Measurements from ENCODE around the gene CALCOCO1. TPM values are rescaled to one million over a fixed set of nuclear protein-coding genes. Genes with fewer than 3 reads are reported as not detected.

CALCOCO1 gene
- total RNA-seq, 1 experiment from 2014 or later, result 88.9 TPM

DNA sequence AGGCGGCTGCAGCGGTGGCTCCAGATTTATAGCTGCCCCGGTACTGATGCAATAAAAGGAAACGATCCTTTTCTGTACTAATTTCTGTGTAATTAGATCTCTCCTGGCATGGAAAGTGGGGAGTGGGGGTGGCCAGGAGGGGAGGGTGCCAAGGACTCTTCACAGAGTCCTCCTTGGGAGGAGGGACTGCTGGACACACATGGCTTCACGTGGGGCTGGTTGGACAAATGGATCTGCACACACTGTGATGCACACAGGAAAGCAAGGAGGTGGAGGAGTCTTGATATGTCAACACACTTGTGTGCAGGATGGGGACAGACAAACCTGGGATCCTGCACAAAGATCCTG is 27.6 kb downstream of the CALCOCO1 start:
- POLR2A ChIA-PET (ENCODE audit: unreplicated experiment), result no interaction called here
- BruUV-seq (replicated peaks), result no TSS peak
- Histone ChIP-seq H3K27ac (no peak overlapping the region), H3K27me3 (ENCODE audit: insufficient read depth, low read depth) (peaks cover 15% of the 10 kb centered on the region), H3K4me2 (no peak overlapping the region), H3F3A (ENCODE audit: insufficient read depth, low read depth) (0 out of 2 replicates have a peak, but pooled peaks cover 4% of the 10 kb centered on the region), H3K9me2 (ENCODE audit: insufficient read depth) (no peaks in the 10 kb centered on the region), H2AFZ (no peak overlapping the region), H3K79me2 (ENCODE audit: low read depth) (no peaks in the 10 kb centered on the region), H4K20me1 (ENCODE audit: insufficient read depth) (no peaks in the 10 kb centered on the region), H3K36me3 (ENCODE audit: low read depth) (no peaks in the 10 kb centered on the region), H3K4me3 (no peak overlapping the region), H3K9me3 (ENCODE audit: insufficient read depth, low read depth) (no peaks in the 10 kb centered on the region), H3K4me1 (replicated peaks; ENCODE audit: insufficient read depth) (peaks cover 10% of the 10 kb centered on the region; the same call in 1 of the 2 replicates)
- TF ChIP-seq EZH2 (IDR thresholded peaks at IDR 0.05; ENCODE audit: low read depth), result no peak
- TF ChIP-seq, protein P1, sequence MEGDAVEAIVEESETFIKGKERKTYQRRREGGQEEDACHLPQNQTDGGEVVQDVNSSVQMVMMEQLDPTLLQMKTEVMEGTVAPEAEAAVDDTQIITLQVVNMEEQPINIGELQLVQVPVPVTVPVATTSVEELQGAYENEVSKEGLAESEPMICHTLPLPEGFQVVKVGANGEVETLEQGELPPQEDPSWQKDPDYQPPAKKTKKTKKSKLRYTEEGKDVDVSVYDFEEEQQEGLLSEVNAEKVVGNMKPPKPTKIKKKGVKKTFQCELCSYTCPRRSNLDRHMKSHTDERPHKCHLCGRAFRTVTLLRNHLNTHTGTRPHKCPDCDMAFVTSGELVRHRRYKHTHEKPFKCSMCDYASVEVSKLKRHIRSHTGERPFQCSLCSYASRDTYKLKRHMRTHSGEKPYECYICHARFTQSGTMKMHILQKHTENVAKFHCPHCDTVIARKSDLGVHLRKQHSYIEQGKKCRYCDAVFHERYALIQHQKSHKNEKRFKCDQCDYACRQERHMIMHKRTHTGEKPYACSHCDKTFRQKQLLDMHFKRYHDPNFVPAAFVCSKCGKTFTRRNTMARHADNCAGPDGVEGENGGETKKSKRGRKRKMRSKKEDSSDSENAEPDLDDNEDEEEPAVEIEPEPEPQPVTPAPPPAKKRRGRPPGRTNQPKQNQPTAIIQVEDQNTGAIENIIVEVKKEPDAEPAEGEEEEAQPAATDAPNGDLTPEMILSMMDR (conservative IDR thresholded peaks at IDR 0.05), result no peak
- CTCF ChIA-PET, result interaction anchor here (0.6 to 0.7 kb wide), 3 partner anchors 46 to 376 kb away, joined by 3 to 6 read pairs (median 3); no protein-coding TSS in a partner anchor
- DNase-seq, result no peak
- intact Hi-C loops (cut with micrococcal nuclease; ENCODE audit: unreplicated experiment), result loop anchor here (2.0 to 5.0 kb wide), 4 partner anchors 288 to 501 kb away; partner anchors contain the start of genes HOXC10 and HOXC8

DNA sequence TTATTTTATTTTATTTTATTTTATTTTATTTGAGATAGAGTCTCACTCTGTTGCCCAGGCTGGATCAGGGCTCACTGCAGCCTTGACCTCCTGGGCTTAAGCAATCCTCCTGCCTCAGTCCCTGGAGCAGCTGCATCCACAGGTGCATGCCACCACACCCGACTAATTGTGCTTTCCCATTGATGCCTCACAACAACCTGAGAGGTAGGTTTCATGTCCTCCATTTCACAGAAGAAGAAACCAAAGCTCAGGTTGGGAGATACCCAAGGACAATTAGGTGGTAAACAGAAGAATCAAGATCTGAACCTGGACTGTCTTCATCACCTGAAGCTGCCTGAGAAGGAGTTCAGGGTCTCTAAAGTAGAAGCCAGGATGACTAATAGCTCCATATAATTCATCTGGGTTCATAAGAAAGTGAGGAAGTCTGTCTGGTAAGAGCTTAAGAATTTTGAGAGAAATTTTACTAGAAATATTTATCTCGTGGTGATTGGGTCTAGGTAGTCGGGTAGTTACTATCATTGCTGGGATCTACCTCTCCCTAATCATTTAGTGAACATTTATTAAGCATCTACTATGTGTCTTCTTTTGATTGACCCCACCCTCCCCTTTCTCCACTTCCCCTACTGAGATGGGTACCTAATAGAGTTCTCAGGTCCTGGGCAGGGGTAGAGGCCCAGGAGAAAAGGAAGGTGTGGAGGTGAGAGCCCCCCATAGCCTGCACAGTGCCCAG is 28.1 kb downstream of the CALCOCO1 start:
- H3K9me3 ChIP-seq (ENCODE audit: insufficient read depth, low read depth), result no peaks in the 10 kb centered on the region
- no peak for DNase-seq
- ChIA-PET CTCF (interaction anchor here (0.6 kb wide), 3 partner anchors 95 to 376 kb away, joined by 3 to 4 read pairs (median 3); no protein-coding TSS in a partner anchor), POLR2A (ENCODE audit: unreplicated experiment) (no interaction called here)
- H3K27ac ChIP-seq, result no peak overlapping the region
- H3K79me2 ChIP-seq (ENCODE audit: low read depth), result no peaks in the 10 kb centered on the region
- H3K4me1 ChIP-seq (replicated peaks; ENCODE audit: insufficient read depth), result peaks cover 10% of the 10 kb centered on the region; the same call in 1 of the 2 replicates
- no peak overlapping the region for H3K4me2 ChIP-seq
- H4K20me1 ChIP-seq (ENCODE audit: insufficient read depth), result no peaks in the 10 kb centered on the region
- no peak for TF ChIP-seq EZH2 (IDR thresholded peaks at IDR 0.05; ENCODE audit: low read depth)
- TF ChIP-seq, protein P1 (conservative IDR thresholded peaks at IDR 0.05), result no peak
- no peaks in the 10 kb centered on the region for H3K36me3 ChIP-seq (ENCODE audit: low read depth)
- no peak overlapping the region for H3K4me3 ChIP-seq
- intact Hi-C loops (cut with micrococcal nuclease; ENCODE audit: unreplicated experiment), result loop anchor here (5.0 kb wide), 1 partner anchor 493 kb away; no protein-coding TSS in a partner anchor
- peaks cover 14% of the 10 kb centered on the region for H3K27me3 ChIP-seq (ENCODE audit: insufficient read depth, low read depth)
- BruUV-seq (replicated peaks), result no TSS peak
- no peak overlapping the region for H2AFZ ChIP-seq
- H3K9me2 ChIP-seq (ENCODE audit: insufficient read depth), result no peaks in the 10 kb centered on the region
- H3F3A ChIP-seq (ENCODE audit: insufficient read depth, low read depth), result 0 out of 2 replicates have a peak, but pooled peaks cover 4% of the 10 kb centered on the region

DNA sequence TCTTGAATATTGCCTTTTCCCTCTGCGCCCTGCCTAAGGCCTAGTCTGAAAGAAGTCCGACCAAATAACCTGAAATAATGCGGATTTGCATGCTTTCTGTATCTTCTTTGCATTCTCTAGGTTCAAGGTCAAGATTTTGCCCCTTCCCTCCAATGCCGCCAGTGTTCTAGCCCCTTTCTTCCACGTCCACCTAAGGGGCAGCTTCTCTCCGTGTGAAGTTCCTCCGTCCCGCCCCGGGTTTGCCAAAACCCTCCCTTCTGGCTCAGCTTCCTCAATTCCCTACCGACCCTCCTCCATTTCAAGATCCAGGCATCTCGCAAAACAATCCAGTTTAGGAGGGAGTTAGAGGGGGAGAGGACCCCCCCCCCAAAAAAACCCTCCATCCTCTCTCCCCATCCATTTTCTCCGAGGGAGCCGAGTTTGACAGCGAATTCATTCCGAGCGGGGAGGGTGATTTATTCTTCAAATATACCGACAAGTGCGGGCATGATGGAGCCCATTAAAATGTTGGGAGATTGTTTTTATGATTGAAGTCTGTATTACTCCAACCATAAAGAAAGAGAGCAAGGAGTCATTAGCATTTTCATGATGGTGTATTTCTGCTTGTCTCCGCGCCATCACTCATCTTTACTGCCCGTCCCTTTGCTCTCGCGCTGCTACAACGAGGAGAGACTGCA is 30.5 kb downstream of the CALCOCO1 start:
- no peaks in the 10 kb centered on the region for H3K9me2 ChIP-seq (ENCODE audit: insufficient read depth)
- H3F3A ChIP-seq (ENCODE audit: insufficient read depth, low read depth), result 0 out of 2 replicates have a peak, but pooled peaks cover 4% of the 10 kb centered on the region
- no peaks in the 10 kb centered on the region for H3K79me2 ChIP-seq (ENCODE audit: low read depth)
- POLR2A ChIA-PET (ENCODE audit: unreplicated experiment), result no interaction called here
- intact Hi-C loops (cut with micrococcal nuclease; ENCODE audit: unreplicated experiment), result loop anchor here (5.0 kb wide), 1 partner anchor 496 kb away; no protein-coding TSS in a partner anchor
- no peaks in the 10 kb centered on the region for H3K36me3 ChIP-seq (ENCODE audit: low read depth)
- H3K9me3 ChIP-seq (ENCODE audit: insufficient read depth, low read depth), result no peaks in the 10 kb centered on the region
- BruUV-seq (replicated peaks), result TSS peak; percentile 75
- peaks cover 9% of the 10 kb centered on the region; the same call in 1 of the 2 replicates for H3K27me3 ChIP-seq (ENCODE audit: insufficient read depth, low read depth)
- peak overlapping the region; percentile 71 for H3K4me2 ChIP-seq
- no peak overlapping the region for H3K27ac ChIP-seq
- H3K4me1 ChIP-seq (replicated peaks; ENCODE audit: insufficient read depth), result peaks cover 10% of the 10 kb centered on the region; the same call in 1 of the 2 replicates
- H2AFZ ChIP-seq, result 0 out of 2 replicates have a peak overlapping the region, but pooled peaks have one; percentile 62
- peak overlapping the region; percentile 40; the same call in 1 of the 2 replicates for H3K4me3 ChIP-seq
- no peak for TF ChIP-seq EZH2 (IDR thresholded peaks at IDR 0.05; ENCODE audit: low read depth)
- TF ChIP-seq, protein P1 (conservative IDR thresholded peaks at IDR 0.05), result no peak
- no peaks in the 10 kb centered on the region for H4K20me1 ChIP-seq (ENCODE audit: insufficient read depth)
- CTCF ChIA-PET, result interaction anchor here (0.7 kb wide), 1 partner anchor 22 kb away, joined by 3 read pairs; no protein-coding TSS in a partner anchor
- no peak for DNase-seq

Data from PC-9 (cell line).